Measurements from ENCODE around the gene GSTM4.
"Not testable (repeated sequence)": the region's sequence is repeated elsewhere in the genome, so short reads cannot be mapped to it uniquely, and the experiment has no call there.

The GSTM4 gene

GRCh38 chr1:109669246-109669948 is 13.5 kb downstream of the GSTM4 start:
- no peak for DNase-seq

- DNase-seq, result not testable (repeated sequence)
Observed at GRCh38 chr1:109669949-109670302, 14.0 kb downstream of the GSTM4 start.

GRCh38 chr1:109671067-109671466 is 15.2 kb downstream of the GSTM4 start:
- DNase-seq, result no peak

- DNase-seq, result not testable (repeated sequence)
Observed at GRCh38 chr1:109673861-109674260, 18.0 kb downstream of the GSTM4 start.

- DNase-seq, result not testable (repeated sequence)
Observed at GRCh38 chr1:109676683-109677381, 20.9 kb downstream of the GSTM4 start.

- DNase-seq, result no peak
Observed at GRCh38 chr1:109677459-109677858, 21.6 kb downstream of the GSTM4 start.

GRCh38 chr1:109678637-109679036 is 22.7 kb downstream of the GSTM4 start:
- DNase-seq, result not testable (repeated sequence)

GRCh38 chr1:109684777-109685176 is 28.9 kb downstream of the GSTM4 start:
- DNase-seq, result not testable (repeated sequence)

GRCh38 chr1:109685399-109685798 is 29.5 kb downstream of the GSTM4 start:
- DNase-seq, result not testable (repeated sequence)

- DNase-seq, result not testable (repeated sequence)
Observed at GRCh38 chr1:109685890-109686289, 30.0 kb downstream of the GSTM4 start.

- DNase-seq, result not testable (repeated sequence)
Observed at GRCh38 chr1:109687109-109687508, 31.2 kb downstream of the GSTM4 start.

- DNase-seq, result no peak
Observed at GRCh38 chr1:109687641-109688499, 32.0 kb downstream of the GSTM4 start, which contains the start of gene GSTM1. GSTM1 (plus strand) TSS chr1:109687817; CDS start chr1:109687874, 57 bp downstream.

- no peak for DNase-seq
Observed at GRCh38 chr1:109689844-109690405, 34.0 kb downstream of the GSTM4 start.

GRCh38 chr1:109691759-109692158 is 35.9 kb downstream of the GSTM4 start:
- no peak for DNase-seq

- DNase-seq, result not testable (repeated sequence)
Observed at GRCh38 chr1:109694400-109694799, 38.5 kb downstream of the GSTM4 start.

- not testable (repeated sequence) for DNase-seq
Observed at GRCh38 chr1:109695138-109695537, 39.2 kb downstream of the GSTM4 start.

GRCh38 chr1:109697066-109697465 is 41.2 kb downstream of the GSTM4 start:
- no peak for DNase-seq

- not testable (repeated sequence) for DNase-seq
Observed at GRCh38 chr1:109697861-109698260, 42.0 kb downstream of the GSTM4 start.

GRCh38 chr1:109702940-109703339 is 47.0 kb downstream of the GSTM4 start:
- DNase-seq, result not testable (repeated sequence)

- DNase-seq, result no peak
Observed at GRCh38 chr1:109704173-109704572, 48.3 kb downstream of the GSTM4 start.

- no peak for DNase-seq
Observed at GRCh38 chr1:109705411-109705810, 49.5 kb downstream of the GSTM4 start.

- DNase-seq, result not testable (repeated sequence)
Observed at GRCh38 chr1:109708949-109709348, 53.0 kb downstream of the GSTM4 start.

GRCh38 chr1:109709822-109710221 is 53.9 kb downstream of the GSTM4 start:
- not testable (repeated sequence) for DNase-seq

Data from CD4-positive, alpha-beta T cell treated with Interleukin-12 subunit alpha and Interleukin-12 subunit beta, for 1 hour (primary cell).